HG02588 (cell line): ENCODE results near the gene FKBP5.
"Not testable (repeated sequence)": the region's sequence is repeated elsewhere in the genome, so short reads cannot be mapped to it uniquely, and the experiment has no call there.

Experiments
- ATAC-seq: cut with Tn5 transposase; IDR thresholded peaks from one replicate; pipeline ENCODE4 v1.9.1; 2021; ENCODE audit warnings: mild to moderate bottlenecking, moderate library complexity; ENCODE audit not compliant: unreplicated experiment

Gene FKBP5

DNA sequence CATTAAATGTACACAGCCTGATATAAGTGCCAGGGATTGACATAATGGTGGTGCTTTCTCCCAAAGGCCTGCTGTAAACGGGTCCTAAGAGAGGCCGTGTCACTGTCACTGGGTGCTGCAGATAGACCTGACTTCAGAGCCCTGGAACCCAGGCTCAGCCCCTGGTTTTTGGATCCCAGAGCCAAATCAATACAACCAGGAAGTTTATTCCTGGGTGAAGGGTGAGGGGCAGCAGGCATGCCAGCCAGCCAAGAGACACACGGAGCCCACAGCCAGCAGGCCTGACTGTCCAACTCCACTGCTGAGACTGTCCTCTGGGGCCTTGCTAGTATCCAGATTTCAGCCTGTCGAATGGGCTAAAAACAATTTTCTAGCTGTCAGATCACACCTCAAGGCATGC lies 35.3 kb upstream of the FKBP5 start:
- ATAC-seq, result no peak

DNA sequence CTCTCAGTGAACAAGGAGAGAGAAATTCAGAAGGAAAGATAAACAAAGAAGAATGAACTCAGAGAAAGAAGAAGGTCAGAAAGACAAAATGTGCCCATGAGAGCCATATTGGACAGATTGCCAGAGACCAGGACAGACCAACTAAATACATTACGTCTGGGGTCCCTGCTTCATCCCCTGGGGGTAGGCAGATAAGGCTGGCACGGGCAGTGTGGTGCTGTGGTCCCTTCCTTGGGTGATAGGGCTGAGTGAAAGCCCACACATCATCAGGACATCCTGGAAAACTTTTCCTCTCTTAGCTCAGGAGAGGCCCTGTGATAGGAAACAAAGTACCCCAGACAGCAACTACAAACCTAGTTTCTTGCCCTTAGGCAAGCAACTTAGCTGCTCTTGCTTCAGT lies 34.9 kb upstream of the FKBP5 start:
- ATAC-seq, result no peak

DNA sequence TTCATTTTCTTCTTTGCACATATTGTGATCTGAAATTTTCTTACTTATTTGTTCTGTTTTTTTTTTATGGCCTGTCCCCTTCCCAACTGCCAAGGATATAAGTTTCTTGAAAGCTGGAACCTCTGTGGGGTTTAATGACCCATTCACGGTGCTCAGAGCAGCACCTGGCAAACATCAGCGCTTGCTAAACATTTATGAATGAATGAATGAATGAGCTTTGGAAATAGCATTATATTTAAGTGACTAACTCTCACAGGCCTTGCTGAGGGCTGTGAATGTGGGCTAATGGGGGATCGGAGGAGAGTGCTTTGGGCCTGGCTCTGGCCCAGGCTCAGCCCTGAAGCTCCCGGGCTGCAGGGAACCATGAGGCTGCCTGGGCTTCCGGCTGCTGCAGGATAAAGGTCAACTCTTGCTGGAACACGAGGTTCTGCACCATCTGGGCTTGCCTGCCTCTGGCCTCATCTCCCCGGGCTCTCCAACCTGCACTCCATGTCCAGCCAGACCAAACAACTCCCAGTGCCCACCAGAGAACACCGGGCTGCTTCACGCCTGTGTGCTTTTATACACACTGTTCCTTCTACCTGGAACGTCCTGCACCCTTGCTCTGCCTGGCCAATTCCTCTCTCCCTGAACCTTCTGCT lies 33.5 kb upstream of the FKBP5 start:
- no peak for ATAC-seq

DNA sequence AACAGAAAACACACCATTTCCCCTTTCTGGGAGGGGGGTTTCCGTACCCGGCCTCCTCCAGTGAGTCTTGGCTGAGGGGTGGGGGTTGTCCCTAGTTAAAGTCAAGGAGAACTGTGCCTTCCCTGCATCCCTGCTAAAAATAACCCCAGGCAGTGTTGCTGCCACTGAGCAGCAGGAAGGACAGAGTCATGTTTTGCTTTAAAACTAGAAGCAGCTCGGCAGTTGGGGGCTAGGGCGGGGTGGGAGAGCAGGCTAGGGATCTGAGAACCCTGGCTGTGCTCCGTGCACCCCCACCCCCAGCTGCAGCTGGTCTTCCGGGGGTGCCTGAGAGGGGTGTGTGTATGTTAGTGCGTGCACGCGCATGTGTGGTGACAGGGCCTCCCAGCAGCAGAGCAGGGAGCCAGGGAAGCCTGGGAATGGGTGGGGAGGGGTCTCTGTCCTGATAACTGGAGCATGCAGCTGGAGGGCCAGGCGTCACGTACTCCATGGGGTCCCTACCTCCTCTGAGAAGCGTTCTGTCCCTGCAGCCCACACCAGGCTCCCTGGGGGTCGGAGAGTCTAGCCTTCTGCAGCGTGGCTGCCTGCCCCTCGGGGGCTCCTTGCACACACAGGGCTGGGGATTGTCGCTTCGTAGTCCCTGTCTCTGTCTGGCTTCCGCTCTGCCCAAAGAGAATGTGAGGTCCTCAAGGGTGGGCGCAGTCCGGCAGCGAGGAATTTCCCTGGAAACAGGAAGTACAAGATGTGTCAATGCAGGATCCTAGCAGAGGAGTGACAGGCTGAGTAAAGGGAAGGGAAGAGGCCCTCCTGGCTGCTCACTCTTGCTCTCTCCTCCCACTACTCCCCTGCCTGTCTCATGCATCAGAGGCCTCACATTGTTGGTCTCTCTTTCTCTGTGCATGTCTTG lies 31.4 kb upstream of the FKBP5 start:
- peak; percentile 50 for ATAC-seq

DNA sequence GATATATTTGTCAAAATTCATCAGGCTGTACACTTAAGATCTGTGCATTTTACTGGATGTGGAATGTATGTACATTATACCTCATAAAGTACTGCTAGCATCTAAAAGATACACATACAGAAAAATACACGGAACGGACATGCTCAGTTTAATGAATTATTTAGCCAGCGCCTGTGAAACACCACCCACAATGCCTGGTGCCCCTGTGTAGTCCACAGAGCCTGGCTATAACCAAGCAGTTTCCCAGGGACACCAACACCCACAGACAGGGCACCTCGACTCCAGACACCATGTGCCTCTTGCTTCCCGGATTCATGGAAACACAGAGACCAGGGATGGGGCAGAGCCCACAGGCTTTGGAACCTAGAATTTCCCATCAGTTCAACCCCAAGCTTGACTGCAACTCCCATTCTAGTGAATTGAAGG lies 30.7 kb upstream of the FKBP5 start:
- ATAC-seq, result peak; percentile 23

DNA sequence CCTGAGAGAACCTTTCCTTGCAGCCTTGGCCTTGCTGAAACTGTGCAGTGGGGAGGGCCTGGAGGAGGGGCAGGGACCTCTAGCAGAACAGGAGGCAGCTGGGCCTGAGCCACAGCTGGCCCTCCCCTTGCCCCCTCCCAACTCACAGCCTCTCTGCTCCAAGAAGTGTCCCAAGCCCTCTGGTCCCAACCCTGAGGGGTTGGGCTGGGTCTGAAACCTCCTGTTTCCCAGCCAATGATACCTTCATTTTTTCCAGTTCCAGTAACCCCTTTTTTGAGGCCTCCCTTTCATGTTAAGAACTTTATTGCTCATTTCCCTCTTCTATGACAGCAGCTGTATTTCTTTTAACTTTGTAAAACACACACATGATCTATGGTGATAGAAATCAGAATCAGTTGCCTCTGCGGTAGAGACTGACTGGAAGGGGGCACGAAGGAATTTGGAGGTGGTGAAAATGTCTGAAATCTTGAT lies 30.2 kb upstream of the FKBP5 start:
- ATAC-seq, result no peak

DNA sequence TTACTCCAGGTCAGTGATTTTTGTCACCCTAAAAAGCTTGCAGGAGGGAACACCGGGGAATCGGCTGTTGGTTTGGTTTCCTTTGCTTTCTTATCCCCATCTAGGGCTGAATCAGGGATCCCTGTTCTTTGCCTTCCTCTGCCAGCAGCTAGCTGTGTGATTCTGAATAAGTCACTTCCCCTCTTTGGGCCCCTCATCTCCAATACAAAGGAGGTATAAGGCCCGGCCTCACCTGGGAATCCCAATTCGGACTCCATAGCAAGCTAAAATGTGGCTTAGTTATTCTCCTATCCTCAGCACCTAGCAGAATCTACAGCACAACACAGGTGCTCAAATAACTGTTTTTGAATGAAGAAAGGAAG lies 29.6 kb upstream of the FKBP5 start:
- no peak for ATAC-seq

DNA sequence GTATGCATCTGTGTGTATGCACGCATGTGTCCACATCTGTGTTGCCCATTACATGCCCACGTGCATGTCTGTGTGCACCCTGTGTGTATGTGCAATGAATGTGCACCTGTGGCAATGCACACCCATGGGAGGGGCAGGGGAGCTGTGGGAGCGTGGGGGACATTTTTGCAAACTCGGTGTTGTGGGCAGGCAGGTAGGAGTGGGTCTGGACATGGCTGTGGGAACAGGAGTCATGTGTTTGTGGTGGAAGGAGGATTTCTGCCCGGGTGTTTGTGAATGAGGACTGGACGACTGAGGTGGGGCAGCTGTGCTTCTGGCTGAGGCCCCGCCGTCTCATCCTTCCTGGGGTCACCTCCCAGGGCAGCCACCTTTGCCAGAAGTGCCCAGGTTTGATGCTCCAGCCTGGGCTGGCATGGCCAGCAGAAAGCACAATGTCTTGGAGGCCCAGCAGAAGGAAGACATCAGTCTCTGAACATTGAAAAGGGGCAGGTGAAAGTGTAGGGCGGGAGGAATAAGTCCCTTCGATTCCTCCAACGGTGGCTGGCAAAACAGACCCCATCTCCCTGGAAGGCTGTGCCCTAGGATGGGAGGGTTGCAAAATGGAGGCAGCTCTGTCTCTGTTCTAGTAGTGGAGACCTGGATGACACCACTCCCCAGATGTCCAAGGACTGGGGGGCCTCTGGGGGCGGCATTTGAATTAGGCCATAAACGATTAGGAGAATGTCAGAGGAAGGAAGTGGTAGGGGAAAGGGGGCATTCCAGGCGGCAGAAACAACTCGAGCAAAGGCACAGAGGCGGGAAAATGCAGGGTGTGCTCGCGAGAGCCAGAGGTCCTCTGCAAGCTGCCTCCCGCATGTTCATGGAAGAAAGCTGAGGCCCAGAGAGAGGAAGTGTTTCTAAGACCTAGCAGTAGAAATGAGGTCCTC lies 29.0 kb upstream of the FKBP5 start:
- ATAC-seq, result no peak

DNA sequence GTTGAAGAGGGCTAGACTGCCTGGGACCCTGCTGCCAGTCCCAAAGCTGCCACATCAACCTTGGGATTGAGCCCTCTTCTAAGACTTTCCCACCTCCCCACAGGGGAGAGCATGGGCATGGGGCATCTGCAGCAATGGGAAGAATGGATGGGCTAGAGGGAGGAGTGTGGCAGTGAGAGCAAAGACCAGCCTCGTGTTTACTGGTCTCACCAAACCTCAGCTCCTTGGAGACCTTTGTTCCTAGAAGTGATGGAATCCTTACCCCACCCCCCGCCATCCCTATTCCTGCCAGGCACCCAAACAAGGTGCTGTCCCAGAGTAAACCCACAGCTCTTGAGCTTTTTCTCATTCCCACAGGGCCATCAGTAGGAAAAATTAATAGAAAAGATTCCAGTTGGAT lies 28.1 kb upstream of the FKBP5 start:
- ATAC-seq, result no peak

DNA sequence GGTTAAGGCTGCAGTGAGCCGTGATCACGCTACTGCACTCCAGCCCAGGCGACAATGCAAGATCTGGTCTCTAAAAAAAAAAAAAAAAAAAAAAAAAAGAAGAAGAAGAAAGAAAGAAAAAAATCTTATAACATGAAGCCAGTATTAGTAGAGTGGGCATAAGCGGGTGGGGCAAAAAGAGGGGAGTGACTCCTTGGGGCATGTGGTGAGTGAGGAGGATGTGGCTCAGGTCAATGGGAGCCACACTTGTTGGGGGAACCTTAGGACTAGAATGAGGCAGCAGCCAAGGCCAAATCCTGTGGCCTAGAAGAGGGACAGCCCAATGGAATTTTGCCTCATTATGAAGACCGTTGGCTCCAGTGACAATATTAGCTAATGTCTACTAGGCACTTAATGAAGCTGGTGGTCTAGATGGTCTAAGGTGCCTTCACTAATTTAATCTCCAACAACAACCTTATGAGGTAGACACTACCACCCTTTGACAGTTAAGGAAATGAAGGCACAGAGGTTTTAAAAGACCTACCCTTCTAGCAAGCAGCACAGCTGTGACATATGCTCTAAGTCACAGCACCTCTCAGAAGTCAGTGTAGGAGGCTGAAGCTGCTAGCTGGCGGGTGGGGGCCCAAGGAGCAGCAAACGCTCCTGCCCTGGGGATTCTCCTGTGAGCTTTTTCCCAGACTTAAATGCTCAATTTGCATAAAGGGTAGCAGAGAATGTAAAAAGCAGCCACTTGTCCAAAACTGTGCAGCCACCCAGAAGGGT lies 24.5 kb upstream of the FKBP5 start:
- ATAC-seq, result no peak

DNA sequence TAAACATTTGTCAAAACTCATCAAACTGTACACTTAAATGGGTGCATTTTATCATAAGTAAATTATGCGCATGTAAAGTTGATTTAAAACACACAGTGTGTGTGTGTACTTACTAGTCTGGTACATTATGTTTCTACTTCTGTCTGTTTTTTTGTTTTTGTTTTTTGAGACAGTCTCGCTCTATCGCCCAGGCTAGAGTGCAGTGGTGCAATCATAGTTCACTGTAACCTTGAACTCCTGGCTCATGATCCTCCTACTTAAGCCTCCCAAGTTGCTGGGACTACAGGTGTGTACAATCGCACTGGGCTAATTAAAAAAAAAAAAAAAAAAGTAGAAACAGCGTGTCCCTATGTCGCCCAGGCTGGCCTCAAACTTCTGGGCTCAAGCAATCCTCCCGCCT lies 23.0 kb upstream of the FKBP5 start:
- no peak for ATAC-seq

DNA sequence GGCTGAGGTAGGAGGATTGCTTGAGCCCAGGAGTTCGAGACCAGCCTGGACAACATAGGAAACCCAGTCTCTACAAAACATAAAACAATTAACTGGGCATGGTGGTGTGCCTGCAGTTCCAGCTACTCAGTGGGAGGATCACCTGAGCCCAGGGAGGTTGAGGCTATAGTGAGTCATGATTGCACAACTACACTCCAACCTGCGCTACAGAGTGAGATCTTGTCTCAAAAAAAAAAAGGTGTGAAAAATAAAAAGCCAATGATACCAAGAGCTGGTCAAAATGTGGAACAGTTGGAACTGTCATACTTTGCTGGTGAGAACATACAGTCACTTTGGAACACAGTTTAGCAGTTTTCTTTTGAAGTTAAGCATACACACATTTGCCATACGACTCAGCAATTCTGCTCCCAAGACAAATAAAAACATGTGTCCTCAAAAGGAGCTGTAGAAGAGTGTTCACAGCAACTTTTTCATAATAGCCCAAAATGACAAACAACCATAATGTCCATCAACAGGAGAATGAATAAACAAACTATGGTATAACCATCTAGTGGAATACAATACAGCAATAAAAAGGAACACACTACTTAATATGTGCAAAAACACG lies 21.6 kb upstream of the FKBP5 start:
- no peak for ATAC-seq

DNA sequence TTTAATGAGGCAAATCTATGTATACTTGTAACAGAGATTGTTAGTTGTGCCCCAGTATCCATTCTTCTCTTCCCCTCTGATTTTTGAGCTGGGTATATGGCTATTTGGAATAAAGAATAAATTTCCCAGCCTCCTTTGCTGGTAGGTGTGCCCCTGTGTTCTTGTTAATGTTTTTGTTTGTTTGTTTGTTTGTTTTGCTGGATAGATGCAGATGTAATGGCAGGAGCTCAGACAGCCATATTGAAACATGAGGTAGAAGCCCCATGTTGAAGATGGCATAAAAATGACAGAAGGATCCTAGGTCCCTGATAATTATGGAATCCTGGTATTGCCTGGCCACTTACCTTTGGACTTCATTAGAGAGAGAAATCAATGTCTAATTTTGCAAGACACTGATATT lies 19.9 kb upstream of the FKBP5 start:
- ATAC-seq, result no peak

DNA sequence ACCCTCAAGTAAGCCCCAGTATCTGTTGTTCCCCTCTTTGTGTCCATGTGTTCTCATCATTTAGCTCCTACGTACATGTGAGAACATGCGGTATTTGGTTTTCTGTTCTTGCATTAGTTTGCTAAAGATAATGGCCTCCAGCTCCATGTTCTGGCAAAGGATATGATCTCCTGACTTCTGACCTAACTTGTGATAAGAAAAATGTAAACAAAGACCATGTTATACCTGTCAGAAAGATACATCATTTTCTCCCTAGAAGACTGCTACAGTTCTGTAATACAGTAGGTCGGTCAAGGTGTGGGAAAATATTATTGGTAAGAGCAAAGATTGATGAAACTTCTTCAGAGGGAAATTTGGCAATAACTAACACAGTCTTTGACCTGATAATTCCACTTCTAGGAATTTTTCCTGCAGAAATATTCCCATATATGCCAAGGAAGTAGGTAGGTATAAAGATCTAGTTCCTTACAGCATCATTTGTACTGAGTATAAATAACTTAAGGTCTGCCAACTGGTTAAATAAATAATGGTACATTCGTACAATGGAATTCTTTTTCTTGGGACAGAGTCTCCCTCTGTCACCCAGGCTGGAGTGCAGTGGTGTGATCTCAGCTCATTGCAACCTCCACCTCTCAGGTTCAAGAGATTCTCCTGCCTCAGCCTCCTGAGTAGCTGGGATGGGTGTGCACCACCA lies 19.1 kb upstream of the FKBP5 start:
- no peak for ATAC-seq

DNA sequence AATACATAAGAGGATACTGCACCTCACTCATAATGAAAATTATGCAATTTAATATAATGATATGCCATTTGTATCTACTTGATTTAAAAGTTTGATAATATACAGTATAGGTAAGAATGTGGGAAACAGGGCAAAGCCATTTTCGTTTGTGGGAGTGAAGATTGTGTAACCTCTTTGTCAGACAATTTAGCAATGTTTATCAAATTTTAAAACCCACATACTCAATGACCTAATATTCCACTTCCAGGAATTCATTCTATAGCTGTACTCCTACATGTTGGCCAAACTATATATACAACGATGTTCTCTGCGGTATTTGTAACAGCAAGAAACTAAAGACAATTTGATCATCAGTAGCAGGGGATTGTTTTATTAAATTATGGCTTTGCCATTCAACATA lies 17.8 kb upstream of the FKBP5 start:
- no peak for ATAC-seq

DNA sequence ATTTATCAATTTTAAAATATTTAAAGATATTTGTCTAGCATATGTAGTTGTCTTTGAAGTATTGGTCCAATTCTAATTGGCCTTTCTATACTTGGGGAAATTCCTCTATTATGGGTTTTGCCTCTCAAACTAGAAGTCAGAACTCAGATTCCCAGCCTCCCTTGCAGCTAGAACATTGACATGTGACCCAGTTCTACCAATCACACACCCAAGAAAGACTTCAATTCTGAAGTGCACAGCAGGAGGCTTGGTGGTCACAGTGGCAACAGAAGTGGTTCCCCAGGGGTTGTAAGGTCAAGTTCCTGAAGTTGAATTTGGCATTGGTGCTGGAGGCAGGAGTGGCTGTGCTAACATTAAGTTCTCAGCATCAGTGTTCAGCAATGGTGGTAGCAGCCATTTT lies 14.8 kb upstream of the FKBP5 start:
- ATAC-seq, result no peak

DNA sequence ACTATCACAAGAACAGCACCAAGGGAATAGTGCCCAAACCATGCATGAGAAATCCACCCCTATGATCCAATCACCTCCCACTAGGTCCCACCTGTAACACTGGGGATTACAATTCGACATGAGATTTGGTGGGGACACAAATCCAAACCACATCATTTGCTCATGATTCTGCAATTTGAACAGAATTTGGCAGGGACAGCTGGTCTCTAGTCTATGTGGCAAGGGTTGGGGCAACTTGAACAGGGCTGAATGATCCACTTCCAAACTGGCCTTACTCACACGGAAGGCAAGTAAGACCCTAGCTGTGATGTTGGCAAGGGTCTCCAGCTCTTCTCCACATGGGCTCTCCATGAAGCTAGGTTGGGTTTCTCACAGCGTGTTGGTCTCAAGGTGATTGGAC lies 10.1 kb upstream of the FKBP5 start:
- no peak for ATAC-seq

DNA sequence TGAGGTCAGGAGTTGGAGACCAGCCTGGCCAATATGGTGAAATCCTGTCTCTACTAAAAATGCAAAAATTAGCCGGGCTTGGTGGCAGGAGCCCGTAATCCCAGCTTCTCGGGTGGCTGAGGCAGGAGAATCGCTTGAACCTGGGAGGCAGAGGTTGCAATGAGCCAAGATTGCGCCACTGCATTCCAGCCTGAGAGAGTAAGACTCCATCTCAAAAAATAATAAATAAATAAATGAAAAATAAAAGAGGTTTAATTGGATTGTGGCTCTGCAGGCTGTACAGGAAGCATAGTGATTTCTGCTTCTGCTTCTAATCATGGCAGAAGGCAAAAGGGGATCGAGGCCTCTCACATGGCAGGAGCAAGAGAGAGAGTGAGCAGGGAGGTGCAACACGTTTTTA lies 9.7 kb upstream of the FKBP5 start:
- not testable (repeated sequence) for ATAC-seq

DNA sequence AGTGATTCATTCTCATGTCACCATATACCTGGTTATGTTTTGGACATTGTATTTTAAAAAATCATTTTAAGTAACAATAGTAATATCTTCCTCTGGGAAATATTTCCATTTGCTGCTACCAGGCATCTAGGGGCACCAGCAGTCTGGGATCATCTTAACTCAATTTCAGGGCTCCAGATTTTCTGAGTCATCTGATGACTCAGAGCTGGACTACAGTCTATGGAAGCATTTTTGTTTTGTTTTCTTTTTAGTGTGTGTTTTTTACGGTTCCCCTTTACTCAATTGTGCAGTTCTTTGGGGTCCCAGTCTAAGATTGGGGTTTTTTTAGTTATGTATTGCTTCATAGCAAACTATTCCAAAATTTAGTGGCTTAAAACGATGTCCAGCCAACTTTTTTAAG lies 5.7 kb upstream of the FKBP5 start:
- ATAC-seq, result no peak
